Activated T-helper 17 cell treated with anti-CD3 and anti-CD28 coated beads, Interleukin-2, amount 50 U/mL, for 72 hours (primary cell): ENCODE results near the gene AHNAK2. TPM values are rescaled to one million over a fixed set of nuclear protein-coding genes. Genes with fewer than 3 reads are reported as not detected.

Source experiments
- total RNA-seq, 2 donors: library from RNA; stranded (reverse); gene quantifications; one replicate each; pipeline ENCODE4 v1.2.3, GENCODE V29; 2022

The AHNAK2 gene
- total RNA-seq, 2 donors from 2014 or later: 0.05 to 0.06 TPM

Other genes with a start within 250 kb of the AHNAK2 start
- gene SIVA1, start 225.2 kb downstream of the AHNAK2 start, total RNA-seq: 100 to 1,000 TPM in 1 of 2 donors, 10 to 100 TPM in 1; 65.2 to 121 TPM
- gene AKT1, start 182.6 kb downstream of the AHNAK2 start, total RNA-seq: 100 to 1,000 TPM in 1 of 2 donors, 10 to 100 TPM in 1; 81.3 to 160 TPM
- 1 to 10 TPM; 3.0 to 3.2 TPM for gene ZBTB42, start 177.3 kb downstream of the AHNAK2 start, total RNA-seq
- gene CEP170B, start 113.1 kb downstream of the AHNAK2 start, total RNA-seq: 1 to 10 TPM; 5.2 to 6.1 TPM
- not detected for gene PLD4, start 53.5 kb downstream of the AHNAK2 start, total RNA-seq
- gene CLBA1, start 7.4 kb upstream of the AHNAK2 start, total RNA-seq: under 1 TPM; 0.54 to 0.85 TPM
- gene CDCA4, start 42.7 kb upstream of the AHNAK2 start, total RNA-seq: 10 to 100 TPM; 49.2 to 58.6 TPM
- 10 to 100 TPM; 46.5 to 49.5 TPM for gene GPR132, start 87.1 kb upstream of the AHNAK2 start, total RNA-seq
- 1 to 10 TPM; 2.5 TPM for gene JAG2, start 190.4 kb upstream of the AHNAK2 start, total RNA-seq
- 10 to 100 TPM; 17.9 to 18.3 TPM for gene NUDT14, start 202.9 kb upstream of the AHNAK2 start, total RNA-seq